Measurements from ENCODE around the gene CLEC4M.
"Not testable (repeated sequence)": the region's sequence is repeated elsewhere in the genome, so short reads cannot be mapped to it uniquely, and the experiment has no call there.

CLEC4M gene

GRCh38 chr19:7811989-7812388, 48.9 kb downstream of the CLEC4M start:
- DNase-seq (ENCODE audit: low read depth in 2 of 2): no peak
- no peak overlapping the region for H3K4me3 ChIP-seq (replicated peaks in 1 of 2; ENCODE audit: low read depth in 2 of 2, low read length in 2 of 2)
- no peak for TF ChIP-seq CTCF (IDR thresholded peaks at IDR 0.05; ENCODE audit: low read depth, low read length)

- no peak for TF ChIP-seq CTCF (IDR thresholded peaks at IDR 0.05; ENCODE audit: low read depth, low read length)
- H3K4me3 ChIP-seq (replicated peaks in 1 of 2; ENCODE audit: low read depth in 2 of 2, low read length in 2 of 2): no peak overlapping the region
- no peak for DNase-seq (ENCODE audit: low read depth in 2 of 2)
These were observed 52.3 kb downstream of the CLEC4M start for GRCh38 chr19:7815325-7815724.

- H3K4me3 ChIP-seq (replicated peaks in 1 of 2; ENCODE audit: low read depth in 2 of 2, low read length in 2 of 2); DNase-seq (ENCODE audit: low read depth in 2 of 2): not testable (repeated sequence)
These were observed 53.0 kb downstream of the CLEC4M start for GRCh38 chr19:7816040-7816439.

- TF ChIP-seq CTCF (IDR thresholded peaks at IDR 0.05; ENCODE audit: low read depth, low read length): no peak
- no peak for DNase-seq (ENCODE audit: low read depth in 2 of 2)
- H3K4me3 ChIP-seq (replicated peaks in 1 of 2; ENCODE audit: low read depth in 2 of 2, low read length in 2 of 2): no peak overlapping the region
These were observed 54.8 kb downstream of the CLEC4M start for GRCh38 chr19:7817801-7818200.

- no peak for TF ChIP-seq CTCF (IDR thresholded peaks at IDR 0.05; ENCODE audit: low read depth, low read length)
- DNase-seq (ENCODE audit: low read depth in 2 of 2): no peak
- no peak overlapping the region for H3K4me3 ChIP-seq (replicated peaks in 1 of 2; ENCODE audit: low read depth in 2 of 2, low read length in 2 of 2)
These were observed 55.8 kb downstream of the CLEC4M start for GRCh38 chr19:7818806-7819205.

Measured in cardiac fibroblast (primary cell).